NCI-H2171 (cell line): Measurements from ENCODE around the gene COL23A1.

Experiments used
- DNase-seq: peaks from one replicate; lab custom pipeline; 2025; lab: John Stamatoyannopoulos, UW

The COL23A1 gene

DNA sequence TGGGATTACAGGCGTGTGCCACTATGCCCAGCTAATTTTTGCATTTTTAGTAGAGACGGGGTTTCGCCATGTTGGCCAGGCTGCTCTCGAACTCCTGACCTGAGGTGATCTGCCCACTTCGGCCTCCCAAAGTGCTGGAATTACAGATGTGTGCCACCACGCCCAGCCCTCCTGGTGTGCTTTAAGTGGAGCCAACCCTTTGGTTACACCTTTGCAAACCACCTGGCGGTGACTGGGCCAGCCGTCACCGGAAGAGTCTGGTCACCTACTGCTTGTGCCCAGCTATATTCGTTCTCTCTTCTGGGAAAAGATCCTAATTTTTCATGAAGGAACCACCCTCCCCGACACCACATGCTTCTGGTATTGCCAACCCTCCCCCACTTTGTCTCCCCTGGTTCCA, 35.9 kb downstream of the COL23A1 start:
- DNase-seq: no peak

DNA sequence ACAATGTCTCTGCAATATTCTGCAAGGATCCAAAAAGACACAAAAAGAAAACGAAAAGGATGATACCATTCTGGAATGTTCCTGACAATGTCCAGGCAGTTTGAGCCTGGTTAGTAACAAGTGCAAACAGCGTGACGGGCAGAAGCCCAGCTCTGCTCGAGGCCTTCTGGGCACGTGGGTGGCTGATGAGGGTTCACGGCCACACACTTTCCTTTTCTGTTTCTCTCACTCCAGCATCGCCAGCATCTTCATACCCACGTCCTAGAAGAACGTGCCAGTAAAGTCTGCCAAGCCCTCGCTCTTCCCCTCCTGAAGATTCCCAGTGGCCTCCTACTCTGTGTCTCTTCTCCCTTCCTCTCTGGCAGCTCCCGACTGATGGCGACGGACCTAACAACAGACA, 36.7 kb downstream of the COL23A1 start:
- DNase-seq: no peak

DNA sequence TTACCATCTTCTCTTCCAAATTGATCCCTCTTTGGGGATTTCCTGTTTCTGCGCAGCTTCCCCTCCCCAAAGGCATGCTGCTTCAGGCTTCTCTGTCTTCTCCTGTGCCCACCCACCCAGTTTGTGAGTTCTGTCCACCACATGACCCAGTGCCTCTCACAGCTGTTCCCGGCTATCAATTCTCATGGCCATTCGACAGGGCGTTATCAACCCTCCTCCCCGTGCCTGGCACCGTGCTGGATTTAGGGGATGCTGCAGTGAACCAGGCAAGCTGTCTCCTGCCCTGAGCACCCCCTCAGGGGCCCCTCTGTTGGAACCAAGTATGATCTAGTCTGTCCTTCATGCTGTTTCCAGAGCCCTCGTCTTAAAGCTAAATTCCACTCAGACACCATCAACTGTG, 38.7 kb downstream of the COL23A1 start:
- no peak for DNase-seq

DNA sequence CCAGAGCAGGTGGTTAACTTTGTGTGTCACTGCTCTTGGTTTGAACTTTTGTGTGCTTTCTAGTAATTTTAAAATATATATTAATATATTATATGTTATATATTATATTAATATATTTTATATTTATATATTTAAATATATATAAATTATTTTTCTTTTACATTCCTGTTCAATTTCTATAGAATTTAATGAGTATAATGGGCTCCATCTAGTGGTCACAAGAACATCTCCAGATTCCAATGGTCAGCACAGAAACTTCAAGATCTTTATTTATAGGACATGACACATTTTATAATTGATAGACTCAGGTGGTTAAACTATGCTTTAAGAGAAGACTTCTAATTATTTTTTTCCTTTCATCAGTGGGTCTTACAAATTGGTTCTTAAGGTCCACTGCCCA, 39.1 kb downstream of the COL23A1 start:
- DNase-seq: no peak

DNA sequence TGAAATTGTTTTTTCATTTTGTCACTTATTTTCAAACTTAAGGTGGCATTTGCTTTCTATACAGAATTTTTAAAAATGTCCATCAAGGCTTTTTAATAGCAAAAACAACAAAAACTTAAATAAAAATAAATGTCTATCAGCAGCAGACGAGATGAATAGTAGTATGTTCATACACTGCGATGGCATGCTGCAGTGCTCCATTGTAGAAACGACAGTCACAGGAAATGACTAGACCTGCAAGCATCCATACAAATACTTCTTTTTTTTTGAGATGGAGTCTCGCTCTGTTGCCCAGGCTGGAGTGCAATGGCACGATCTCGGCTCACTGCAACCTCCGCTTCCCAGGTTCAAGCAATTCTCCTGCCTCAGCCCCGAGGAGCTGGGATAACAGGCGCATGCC, 41.4 kb downstream of the COL23A1 start:
- no peak for DNase-seq

DNA sequence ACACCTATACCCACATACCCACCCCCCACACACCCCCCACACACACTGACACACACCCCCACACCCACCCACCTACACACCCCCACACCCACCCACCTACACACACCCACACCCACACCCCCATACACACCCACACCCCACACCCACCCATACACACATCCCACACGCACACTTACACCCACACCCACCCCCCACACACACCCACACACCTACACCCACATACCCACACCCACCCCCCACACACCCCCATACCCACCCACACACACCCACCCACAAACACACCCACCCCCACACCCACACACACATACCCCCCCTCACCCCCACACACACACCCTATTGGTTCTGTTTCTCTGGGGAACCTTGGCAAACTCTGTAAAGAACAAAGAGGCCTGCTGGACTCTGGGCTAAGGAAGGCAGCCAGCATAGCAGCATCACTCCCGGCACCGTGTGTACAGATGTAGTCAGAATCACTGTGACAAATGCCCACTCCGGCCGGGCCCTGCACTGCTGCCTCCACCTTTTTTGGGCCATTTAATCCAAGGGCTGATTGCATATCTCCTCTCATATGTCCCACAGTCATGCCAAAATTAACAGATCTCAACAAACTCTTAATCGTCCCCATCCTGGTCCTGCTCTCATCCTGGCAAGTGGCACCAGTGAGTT, 42.3 kb downstream of the COL23A1 start:
- no peak for DNase-seq

DNA sequence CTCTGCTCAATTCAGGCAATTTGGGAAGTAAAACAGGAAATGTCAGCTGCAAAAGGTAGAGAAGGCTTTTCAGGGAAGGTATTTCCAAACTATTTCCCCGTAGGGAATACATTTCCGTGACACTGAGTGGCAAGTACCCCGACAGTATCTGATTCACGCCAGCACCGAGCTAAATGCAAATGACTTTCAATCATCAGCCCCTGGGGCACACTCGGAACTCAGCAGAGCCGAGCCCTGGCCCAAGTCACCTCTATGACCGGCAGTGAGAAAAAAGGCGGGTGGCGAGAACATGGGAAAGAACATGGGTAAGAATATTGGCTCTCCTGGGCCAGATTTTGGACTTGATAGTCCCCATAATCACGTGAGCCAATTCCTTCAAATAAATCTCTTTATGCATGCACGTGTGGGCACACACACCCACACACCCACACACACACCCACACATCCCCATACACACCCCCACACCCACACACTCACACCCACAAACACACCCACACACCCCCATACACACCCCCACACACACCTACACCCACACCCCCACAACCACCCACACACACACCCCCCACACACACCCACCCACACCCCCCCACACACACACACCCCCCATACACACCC, 43.0 kb downstream of the COL23A1 start:
- DNase-seq: no peak

DNA sequence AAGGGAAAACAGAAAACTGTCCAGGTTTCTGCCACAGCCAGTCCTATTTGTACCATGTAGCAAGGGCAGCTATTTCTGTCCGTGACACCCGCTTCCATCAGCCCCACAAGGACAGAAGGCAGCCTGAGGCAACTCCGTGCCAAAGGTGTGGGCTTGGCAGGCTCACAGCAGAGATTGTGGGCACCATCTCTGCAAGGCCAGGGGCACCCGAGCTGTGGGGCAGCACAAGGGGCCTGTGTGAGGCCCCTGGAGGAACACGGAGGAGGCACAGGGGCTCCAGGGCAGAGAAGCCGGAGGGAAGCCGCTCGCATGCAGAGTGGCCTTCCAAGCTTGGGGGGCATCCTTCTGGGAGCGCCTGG, 43.5 kb downstream of the COL23A1 start:
- no peak for DNase-seq

DNA sequence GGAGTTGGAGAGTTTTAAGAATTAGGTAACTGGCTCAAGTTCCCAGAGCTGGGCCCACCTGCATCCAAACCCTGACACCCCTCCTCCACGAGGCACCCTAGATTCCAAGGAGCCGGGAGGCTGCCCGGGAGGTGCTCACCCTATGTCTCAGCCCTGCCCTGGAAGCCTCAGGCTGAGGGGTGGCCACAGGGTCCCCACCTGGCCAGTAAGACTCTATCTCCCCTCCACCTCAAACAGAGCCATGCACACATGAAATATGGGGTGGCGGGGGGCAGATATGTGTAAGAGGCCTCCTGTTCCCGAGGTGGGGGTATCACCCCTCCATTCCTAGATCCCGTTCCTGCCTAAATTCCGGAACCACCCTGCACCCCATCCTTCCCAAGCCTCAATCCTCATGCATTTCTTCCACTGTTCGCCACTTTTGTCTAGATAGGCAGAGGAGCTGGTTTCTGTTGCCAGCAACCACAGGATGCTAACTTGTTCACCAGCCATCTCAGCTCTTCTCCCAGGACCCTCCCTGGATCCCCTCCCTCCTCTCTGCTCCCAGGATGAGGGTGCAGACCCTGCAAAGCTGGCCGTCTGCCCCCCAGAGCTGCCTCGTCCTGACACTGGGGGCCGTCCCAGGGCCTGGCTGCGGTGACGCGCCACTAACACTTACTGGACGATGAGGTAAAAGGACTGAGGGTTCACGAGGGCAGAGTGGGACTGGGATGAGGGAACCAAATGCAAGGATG, 44.1 kb downstream of the COL23A1 start:
- DNase-seq: no peak

DNA sequence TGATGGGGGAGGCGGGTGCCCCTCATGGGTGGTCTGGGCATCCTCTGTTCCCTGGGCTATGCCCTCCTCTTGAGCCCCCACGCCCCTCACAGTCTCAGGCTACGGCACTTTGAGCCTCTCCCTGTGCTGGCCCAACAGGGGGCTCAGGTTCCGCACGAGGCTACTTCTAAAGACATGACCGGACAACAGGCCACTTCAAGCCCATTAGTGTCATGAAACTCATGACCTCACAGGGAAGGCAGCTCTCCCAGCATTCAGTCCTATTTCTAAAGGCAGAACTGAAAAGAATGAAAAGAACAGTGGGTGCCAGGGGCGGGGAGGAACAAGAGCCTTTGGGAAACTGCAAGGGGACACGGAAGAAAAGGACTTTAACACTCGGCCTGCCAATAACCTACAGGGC, 45.0 kb downstream of the COL23A1 start:
- no peak for DNase-seq

DNA sequence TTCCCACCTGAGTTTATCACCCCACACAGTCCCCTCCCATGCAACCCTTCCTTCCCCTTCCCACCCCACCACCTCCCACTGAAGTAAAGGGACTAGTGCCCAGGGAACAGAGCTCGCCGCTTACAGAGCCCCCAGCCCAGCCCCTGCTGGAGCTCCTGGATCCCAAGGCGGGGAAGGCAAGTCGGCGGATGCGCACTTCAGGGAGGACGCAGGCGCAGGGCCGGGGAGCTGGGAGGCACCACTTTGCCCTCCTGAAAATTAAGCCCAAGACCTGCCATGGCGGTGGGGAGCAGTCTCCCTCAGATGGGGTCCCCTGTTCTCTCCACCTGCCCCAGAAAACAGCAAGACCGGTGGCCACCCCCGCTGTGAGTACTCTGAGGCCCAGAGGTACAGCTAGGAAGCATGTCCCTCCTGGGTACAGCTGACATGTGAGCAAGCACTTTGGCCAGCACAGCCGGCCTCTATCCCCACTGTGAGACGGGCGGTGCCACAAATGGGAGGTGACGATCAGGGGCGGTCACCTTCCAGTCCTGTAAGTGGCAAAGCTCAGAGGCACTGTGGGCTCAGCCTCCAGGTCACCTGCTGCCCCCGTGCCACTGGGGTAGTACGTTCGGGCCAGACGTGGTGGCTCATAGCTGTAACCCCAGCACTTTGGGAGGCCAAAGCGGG, 45.9 kb downstream of the COL23A1 start:
- DNase-seq: no peak

DNA sequence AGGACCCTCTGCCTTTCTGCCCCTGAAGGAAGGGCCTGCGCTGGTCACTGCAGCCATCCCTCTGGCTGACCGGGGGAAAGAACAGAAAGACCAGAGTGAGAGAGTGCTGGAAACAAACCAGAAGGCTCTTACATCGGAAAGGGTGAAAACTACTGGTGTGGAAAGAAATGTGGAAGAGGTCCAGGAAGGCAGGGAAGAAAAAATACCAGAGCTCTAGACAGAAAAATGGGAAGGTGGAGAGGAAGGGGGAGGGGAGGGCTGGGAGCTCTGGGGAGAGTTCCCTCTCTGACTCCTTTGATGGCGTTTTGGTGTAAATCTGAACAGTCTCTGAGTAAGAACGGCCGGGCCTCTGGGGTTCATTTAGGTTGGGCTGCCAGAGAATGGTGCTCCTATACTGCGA, 47.7 kb downstream of the COL23A1 start:
- DNase-seq: no peak

DNA sequence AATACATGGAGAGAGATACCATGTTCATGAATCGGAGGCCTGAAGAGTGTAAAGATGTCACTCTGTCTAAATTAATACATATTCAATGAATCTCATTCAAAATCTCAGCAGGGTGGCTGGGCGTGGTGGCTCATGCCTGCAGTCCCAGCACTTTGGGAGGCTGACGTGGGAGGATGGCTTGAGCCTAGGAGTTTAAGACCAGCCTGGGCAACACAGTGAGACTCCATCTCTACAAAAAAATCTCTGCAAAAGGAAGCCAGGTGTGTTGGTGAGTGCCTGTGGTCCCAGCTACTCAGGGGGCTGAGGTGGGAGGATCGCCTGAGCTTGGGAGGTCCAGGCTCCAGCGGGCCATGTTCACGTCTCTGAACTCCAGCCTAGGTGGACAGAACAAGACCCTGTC, 49.7 kb downstream of the COL23A1 start:
- DNase-seq: no peak

DNA sequence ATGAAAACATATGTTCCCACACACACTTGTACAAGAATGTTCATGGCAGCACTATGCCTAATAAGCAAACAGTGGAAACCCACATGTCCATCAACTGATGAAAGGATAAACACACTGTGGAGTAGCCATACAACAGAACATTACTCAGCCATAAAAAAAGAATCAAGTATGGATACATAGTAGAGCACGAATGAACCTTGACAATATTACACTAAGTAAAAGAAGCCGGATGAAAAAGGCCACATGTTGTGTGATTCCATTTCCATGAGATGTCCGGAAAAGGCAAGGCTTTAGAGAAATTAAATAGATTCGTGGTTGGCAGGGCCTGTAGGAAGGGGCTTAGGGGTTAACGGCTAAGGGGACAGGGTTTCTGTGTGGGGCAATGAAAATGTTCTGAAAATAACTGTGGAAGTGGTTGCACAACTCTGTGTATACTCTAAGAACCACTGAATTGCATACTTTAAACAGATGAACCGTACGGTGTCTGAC, 51.4 kb downstream of the COL23A1 start:
- no peak for DNase-seq

DNA sequence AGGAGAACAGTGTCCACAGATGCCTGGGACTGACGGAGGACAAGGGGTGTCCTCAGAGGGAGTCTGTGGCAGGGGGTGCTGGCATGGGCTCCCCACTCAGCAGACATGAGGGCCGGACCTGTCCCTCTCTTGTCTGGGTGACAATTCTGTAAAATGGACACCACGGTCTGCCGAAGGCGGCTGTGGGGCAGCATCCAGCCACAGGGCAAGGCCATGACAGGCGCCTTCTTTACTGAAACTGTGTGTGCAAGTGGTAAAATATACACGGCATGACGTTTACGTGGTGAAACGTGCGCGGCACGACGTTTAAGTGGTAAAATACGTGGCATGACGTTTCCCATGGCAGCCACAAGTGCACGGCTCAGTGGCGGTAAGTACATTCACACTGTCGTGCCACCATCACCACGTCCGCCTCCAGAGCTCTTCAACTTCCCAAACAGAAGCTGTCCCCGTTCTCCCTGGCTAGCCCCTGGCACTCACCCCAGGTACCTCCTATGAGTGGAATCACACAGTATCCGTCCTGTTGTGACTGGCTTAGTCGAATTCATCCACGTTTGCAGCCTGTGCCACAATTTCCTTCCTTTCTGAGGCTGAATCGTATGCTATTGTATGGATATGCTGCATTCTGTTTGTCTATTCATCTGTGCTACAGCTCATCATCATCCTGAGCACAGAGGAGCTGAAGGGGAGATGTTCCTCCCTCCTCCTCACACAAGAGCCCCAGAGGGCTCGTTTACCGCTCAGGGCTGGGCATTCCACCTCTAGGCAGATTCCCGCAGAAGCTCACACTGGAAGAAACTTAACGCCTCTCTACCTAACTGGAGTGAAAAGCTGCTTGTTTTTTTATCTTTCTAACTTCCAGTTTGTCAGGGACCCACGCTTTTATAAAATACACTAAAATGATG, 52.5 kb downstream of the COL23A1 start:
- DNase-seq: no peak

DNA sequence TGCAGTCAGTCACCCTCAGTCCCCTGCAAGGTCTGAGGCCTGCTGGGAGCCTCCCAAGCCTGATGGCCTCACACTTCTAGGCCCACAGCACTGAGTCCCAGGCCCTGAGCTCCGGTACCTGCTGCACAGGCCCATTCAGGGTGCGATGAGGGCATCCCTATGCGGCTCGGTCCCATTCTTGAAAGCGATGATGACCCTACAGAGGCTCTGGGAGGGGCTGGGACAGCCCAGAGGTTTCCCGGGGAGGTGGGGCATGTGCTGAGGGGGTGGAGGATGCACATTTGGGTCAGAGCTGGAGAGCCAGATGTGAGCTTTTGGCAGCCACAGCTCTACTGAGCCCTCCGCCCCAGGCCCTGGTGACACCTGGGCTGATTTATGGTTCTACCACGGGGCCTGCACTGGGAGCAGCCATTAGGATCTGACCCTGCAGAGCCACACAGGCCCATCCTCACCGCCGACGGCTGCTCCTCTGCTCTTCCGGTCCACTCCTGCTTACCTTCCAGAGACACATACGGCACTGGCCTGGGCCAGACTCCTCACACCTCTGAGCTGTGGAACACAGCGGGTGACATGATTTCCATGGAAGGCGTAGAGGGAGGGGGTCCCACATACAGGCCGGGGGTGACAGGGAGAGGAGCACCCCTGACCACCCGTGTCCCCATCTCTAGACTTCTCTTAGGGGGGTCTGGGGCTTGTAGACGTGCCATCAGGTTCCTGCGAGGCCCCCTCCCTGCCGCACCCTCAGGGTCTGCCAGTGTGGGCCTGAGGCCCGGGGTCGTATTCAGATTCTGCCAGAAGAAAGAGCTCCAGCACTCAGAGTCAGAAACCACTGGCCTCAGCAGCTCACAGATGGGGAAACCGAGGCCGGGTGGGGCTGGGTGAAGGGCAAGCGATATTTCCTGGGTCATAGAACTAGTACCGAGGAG, 53.4 kb downstream of the COL23A1 start:
- no peak for DNase-seq

DNA sequence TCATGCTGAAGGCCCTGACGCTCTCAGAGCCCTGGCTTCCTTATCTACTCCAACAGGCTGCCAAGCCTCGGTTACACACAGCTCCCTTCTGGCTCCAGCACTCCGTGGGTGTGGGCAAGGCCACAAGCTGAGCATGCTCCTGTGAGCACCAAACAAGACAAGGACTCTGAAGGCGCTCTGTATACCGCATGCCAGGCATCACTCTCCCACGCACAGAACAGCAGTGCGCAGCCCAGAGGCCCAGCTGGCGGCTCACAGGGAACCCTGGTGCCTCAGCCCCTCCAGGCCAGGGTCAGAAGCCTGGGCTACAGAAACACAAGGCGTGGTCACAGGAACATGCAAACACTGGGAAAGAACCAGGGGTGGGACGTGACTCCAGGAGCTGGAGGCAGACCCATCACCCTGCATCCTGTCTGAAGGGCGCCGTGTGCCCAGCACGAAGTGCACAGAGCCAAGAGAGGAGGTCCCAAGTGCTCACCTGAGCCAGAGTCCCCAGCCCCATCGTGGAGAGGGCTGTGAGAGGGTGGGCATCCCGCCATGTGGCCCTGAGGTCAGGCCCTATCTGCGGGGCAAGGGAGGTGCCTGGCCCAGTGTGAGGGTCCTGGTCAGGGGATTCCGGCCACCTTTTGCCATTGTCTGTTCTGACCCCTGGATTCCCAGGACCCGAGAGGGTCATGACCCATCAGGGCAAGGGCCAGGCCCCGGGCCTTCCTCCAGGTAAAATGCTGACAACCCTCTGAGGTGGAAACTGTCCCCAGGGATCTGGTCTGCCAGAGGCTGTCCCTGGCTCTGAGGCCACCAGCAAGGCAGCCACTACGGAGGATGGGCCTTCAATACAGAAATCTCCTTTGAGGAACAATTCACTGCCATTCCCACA, 54.7 kb downstream of the COL23A1 start:
- no peak for DNase-seq

DNA sequence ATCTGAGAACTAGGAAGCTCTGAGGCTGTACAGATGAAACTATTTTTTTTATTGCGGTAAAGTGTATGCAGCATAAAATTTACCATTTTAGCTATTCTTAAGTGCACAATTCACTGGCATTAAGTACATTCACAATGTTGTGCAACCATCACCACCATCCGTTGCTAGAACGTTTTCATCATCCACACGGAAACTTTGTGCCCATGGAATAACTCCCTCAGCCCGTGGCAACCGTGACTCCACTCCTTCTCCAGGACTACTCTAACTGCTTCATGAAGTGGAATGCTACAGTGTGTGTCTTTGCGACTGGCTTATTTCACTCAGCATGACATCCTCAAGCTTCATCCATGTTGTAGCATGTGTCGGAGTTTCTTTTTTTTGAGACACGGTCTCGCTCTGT, 57.1 kb downstream of the COL23A1 start:
- no peak for DNase-seq

DNA sequence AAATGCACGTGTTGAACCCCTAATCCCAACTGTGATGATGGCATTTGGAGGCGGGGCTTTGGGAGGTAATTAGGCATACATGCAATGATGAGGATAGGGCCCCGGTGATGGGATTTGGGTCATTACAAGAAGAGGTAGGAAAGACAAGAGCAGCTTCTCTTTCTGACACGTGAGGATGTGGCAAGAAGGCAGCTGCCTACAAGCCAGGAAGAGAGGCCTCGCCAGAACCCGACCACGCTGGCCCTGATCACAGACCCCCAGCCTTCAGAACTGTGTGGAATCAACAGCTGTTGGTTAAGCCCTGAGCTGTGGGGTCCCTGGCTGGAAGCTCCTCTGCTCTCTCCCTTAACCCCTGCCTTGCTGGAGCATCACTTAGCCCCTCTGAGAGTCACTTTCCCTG, 57.5 kb downstream of the COL23A1 start:
- DNase-seq: no peak

DNA sequence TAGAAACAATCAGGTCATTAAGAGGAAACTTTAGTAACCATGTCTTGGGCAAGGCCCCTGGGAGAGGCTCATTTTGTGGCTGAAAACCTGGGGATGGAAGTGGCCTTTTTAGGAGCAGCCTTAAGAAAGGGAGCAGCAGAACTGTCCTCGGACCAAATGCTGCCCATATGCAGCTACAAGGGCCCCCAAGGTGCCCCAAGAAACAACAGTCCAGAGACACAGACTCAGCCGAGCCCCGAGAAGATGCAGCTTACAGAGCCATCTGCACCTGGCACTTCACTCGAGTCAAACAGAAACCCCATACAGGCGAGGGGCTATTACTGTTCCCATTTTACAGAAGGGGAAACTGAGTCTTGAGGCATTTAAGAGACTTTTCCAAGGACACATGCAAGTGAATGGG, 58.0 kb downstream of the COL23A1 start:
- no peak for DNase-seq
